Activated T-cell treated with anti-CD3 and anti-CD28 coated beads for 24 hours (primary cell): Measurements from ENCODE around the gene PGLYRP1.

ENCODE experiments used
- DNase-seq: peaks from one replicate; pipeline ENCODE4 v3.0.0-alpha.2; 2020; ENCODE audit warnings: low read depth

PGLYRP1 gene, protein sequence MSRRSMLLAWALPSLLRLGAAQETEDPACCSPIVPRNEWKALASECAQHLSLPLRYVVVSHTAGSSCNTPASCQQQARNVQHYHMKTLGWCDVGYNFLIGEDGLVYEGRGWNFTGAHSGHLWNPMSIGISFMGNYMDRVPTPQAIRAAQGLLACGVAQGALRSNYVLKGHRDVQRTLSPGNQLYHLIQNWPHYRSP

DNA sequence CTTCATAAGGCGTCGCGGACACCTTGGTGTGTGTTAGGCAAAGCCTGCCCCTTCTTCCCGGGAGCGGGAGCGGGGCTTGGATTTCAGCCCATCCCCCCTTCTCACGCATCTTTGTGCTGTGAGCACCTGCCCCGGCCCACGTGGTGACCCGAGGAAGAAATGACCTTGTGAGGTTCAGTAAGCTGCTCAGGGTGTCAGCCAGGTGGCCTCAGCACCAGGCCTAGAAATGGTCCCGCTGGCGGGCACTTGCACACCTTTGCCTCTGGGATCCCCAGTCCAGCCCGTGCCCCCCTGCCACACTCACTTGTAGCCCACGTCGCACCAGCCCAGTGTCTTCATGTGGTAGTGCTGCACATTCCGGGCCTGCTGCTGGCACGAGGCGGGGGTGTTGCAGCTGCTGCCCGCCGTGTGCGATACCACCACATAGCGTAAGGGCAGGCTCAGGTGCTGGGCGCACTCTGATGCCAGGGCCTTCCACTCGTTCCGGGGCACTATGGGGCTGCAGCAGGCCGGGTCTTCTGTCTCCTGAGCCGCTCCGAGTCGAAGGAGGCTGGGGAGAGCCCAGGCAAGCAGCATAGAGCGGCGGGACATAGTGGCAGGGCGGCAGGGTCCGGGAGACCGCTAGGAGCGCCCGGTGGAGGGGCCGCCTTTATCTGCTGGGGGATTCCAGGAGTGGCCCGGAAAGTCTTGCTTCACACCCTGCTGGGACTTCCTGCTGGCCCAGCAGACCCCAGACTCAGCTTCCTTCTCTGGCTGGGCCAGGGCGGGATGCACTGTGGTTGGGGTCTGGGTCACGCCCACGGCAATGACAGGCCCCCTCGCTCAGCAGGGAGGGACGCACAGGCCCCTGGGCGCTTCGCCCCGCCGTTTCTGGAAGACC lies at the start of gene PGLYRP1:
Gene PGLYRP1 (minus strand): TSS at position 623 of the 880 bp plus-strand sequence. CDS start 32 bp downstream, at position 591.
- no peak for DNase-seq

DNA sequence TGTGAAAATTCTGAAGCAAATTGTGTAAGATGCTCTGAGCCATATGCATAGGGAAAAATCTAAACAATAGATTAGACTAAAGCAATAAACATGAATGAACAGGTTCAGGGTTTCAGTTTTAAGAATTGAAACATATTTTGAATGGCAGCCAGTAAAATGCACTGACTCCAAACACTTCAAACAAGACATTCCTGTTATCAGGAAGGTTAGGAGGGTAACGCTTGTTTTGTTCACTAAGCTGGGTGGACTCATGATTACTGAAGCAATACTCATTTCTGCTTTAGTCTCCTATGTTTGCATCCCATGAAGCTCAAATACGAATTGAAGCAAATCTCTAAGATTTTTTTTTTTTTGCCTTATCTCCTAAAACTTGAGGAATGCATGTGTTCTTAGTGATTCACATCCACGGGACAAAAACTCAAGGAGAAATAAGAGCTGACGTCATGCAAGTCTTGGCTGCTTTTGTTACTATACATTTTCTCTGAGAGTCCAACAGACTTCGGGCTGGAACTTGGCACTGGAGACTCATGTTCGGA lies 47.0 kb upstream of the PGLYRP1 start:
- DNase-seq: no peak

DNA sequence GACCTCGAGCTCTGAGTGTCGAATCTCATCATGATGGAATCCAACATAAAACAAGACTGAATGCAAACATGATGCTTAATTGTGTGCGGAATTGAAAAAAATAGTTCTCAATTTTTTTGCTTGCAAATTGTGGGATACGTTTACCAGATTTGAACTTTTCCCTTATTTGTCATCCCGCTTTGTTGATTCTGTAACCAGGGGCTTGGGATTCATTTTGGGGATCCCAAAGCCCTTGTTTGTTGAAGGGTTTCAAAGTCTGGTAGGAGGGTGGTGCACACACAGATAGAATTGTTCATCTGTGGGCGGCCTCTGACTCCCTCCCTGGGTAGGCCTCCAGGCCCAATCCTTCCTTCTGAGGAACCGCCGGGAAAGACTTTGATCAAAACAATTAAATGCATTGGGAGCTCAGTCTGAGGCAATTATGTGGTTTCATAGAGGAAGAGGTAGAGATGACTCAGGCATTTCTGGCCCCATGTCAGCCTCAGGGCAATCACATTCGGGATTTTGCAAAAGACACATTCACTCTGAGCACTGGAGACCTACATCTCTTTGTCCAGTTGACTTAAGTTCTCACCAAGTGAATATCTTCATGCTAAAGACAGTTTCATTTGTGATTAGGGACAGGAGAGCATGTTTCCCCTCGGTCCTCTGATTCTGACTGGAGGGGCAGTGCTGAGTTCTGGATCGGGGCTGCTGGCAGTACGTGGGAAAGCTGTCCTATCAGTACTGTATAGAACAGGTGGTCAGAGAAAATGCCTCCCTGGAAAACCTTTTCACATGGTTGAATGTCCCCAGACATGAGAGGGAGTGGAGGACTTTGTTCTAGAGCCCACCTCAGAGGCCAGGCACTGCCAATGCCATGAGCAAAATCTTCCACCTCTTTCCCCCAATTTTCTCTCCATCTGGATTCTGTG lies 45.7 kb upstream of the PGLYRP1 start:
- DNase-seq: no peak

DNA sequence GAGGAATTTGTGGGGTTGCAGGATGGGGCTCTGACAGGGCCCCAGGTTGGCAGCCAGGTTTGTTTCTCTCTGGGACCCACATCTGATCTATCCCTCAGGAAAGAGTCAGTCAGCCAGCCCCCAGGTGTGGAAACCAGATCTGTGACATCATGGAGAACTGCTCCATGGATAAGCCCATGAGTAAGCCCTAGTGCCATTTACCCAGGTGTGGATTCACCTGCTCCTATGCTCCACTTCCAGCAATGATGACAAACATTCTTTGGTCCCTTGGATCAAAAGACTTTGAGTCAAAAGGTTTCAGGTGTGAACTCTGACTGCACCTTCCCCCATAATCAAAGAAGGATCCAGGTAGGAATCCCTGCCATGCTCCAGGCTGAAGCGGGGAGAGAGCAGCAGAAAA lies 44.8 kb upstream of the PGLYRP1 start:
- no peak for DNase-seq

DNA sequence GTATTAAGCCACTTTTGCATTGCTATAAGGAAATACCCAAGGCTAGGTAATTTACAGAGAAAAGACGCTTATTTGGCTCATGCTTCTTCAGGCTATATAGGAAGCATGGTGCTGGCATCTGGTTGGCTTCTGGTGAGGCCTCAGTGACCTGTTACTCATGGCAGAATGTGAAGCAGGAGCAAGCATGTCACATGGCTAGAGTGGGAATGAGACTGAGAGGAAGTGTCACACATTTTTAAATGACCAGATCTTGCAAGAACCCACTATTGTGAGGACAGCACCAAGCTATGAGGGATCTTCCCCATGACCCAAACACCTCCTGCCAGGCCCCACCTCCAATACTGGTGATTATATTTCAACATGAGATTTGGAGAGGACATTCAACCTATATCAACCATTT lies 43.6 kb upstream of the PGLYRP1 start:
- DNase-seq: no peak

DNA sequence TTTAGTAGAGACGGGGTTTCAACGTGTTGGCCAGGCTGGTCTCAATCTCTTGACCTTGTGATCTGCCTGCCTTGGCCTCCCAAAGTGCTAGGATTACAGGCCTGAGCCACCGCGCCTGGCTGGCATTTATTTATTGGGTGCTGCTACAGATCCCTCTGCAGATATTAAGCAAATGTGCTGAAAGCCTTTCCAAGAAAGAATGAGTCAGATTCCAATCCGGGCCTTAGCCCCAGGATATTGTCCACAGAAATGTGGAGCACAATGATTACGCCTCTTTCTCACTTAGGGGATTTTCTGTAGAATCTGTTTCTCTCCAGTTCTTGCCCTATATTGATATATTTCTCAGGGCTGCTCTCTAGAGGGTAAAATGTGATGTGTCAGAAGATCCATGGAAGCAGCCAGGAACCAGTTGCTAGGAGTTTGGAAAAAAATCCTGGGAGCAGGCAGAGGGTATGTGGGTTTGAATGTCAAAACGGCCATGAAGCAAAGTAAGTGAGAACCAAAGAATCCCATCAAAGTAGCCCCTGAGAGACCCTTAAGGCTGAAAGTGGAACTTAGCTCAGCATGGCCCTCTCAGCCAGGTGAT lies 42.7 kb upstream of the PGLYRP1 start:
- DNase-seq: no peak

DNA sequence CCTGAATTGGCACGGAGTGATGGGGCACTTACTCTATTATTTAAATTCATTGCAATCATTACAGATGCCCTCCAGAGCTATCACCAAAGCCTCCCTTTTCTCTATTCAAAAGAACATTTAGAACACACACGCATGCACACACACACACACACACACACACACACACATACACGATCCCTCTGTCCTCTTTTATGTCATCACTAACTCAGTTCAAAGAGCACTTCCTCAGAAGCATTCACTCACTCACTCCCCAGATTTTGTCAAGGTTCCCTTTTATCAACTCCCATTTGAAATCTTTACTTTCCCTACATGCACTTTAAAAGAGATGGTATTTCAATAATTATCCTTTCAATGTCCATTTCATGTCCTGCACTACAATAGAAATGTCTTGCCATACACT lies 40.3 kb upstream of the PGLYRP1 start:
- DNase-seq: no peak

DNA sequence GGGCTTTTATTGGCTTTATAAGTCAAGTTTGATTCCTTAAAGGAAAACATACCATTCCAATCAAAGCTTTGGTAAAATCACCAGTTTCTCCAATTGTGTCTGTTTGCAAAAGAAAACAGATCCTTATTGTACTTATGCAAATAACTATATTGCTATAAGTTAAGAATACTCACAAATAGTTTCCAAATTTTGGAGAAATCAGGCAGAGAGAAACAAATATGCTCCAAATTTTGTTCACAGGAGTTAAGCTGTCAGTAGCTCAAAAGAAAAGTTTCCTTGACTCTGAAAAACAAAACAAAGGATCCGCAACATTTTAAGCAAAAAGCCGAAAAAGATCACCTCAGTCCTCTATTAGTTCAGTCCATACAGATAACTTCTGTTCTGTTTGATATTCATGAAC lies 37.2 kb upstream of the PGLYRP1 start:
- DNase-seq: no peak

DNA sequence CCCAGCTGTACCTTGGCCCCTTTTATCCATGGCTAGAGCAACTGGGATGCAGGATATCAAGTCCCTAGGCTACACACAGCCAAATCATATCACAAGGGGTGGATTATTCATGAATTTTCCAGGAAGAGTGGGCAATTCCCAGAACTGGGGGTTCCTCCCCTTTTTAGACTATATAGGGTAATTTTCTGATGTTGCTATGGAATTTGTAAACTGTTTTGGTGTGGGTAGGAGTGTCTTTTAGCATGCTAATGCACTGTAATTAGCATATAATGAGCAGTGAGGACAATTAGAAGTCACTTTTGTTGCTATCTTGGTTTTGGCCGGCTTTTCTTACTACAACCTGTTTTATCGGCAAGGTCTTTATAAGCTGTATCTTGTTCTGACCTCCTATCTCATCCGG lies 35.9 kb upstream of the PGLYRP1 start:
- DNase-seq: no peak

DNA sequence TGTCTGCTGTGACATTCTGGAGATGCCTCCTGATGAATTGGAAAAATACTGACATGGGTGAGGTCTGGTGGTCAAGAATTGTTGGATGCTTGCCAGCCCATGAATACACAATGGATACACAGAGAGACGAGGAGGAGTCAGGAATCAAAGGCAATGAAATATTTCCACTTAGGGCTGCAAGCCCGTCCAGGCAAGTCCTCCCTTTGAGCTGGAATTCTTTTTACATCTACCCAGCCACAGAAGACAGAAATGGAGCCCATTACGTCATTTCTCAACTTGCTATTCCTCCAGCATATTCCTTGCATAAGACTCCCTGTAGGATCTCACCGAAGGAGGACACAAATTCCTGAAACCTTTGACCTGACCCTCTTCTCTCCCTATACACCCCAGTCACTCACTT lies 33.7 kb upstream of the PGLYRP1 start:
- DNase-seq: no peak

DNA sequence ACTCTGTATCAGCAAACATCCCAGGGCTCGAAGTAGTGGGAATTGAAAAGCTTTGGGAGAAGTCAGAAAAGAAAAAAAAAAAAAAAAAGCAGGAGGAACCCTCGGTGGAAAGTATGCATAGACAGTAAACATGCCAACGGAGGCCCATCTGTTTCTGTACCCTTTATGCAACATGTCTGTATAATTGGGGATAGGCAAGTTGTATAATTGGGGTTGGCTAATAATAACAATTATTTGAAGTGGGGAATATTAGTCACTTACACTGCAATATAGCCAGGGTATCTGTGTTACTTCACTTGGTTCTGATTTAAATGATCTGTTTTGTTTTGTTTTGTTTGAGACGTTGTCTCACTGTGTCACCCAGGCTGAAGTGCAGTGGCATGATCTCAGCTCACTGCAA lies 30.0 kb upstream of the PGLYRP1 start:
- no peak for DNase-seq

DNA sequence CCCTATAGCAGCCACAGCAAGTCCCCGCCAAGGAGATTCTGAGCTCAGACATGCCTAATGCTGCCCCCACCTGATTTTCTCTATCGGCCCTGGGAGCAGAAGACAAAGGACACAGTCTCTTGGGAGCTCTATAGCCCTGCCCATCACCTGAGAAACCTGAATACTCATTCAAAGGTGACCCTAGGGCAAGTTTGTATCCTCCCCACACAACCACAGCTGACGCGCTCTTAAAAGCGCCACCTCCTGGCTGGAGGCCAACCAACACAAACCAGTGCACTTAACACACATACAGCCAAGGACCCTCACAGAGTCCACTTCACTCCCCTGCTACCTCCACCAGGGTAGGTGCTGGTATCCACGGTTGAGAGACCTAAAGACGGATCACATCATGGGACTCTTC lies 26.7 kb upstream of the PGLYRP1 start:
- no peak for DNase-seq

DNA sequence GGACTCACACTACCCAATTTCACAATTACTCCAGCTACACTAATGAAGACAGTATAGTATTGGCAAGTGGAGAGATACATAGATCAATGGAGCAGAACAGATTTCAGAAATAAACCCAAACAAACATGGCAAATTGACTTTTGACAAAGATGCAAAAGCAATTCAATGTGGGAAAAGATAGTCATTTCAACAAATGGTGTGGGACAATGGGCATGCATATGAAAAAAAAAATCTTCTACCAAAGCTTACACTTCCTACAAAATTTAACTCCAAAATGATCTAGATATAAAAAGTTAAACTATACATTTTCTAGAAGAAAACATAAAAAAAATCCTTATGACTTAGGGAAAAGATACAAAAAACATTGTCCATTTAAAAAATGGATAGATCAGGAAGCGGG lies 20.7 kb upstream of the PGLYRP1 start:
- DNase-seq: no peak

DNA sequence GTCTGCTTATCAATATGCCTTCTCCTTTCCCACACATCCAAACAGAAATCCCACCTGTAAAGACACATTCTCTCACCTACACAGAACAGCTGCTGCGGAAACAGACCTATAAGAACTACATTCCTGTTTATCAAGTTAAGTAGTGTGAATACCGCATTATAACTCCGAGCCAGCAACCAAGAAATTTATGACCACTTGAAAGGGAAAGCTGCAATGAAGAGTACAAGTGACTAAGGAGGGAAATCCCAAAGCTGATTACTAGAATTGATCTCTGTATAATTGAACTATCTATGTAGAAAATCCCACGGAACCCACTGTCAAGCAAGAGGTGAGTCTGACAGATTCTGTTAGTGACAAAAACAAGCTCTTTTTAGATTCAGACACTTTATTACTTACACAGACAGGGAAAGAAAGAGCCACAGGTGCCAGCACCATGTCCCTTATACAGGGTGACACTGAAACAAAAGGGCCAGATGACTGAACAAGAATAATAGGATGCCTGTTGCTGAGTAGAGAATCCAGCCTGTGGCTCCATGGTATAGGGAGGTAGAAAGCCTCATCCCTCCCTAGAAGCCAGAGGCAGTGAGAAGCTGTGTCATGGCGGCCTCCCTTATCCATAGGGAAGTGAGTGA lies 19.5 kb upstream of the PGLYRP1 start:
- no peak for DNase-seq

DNA sequence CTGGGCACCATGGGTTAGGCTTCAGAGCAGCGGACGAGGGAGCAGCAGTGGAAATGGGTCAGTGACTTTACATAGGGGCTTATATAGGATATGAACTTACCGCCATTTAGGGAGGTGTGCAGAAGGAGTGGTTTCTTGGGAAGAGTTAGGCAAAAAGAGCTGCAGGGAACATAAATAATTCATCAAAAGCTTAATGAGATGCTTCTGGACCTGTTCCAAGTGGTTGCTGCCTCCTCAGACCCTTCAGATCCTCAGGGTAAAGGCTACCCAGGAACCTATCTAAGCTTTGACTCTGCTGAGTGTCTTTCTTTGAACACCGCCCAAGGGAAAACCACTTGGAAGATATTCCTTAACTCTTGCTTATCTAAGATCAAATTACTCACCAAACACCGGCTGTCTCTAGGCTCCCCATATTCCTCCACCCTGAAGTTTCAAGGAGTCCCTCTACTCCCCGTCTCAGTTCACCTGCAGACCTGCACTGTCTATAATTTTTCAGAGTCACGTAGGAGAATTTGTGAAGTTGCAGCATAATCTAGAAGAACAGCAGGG lies 18.2 kb upstream of the PGLYRP1 start, which contains the start of gene IGFL4:
Gene IGFL4 (minus strand): TSS at position 51 of the 549 bp plus-strand sequence. CDS start 40 bp downstream, at position 11.
- no peak for DNase-seq

DNA sequence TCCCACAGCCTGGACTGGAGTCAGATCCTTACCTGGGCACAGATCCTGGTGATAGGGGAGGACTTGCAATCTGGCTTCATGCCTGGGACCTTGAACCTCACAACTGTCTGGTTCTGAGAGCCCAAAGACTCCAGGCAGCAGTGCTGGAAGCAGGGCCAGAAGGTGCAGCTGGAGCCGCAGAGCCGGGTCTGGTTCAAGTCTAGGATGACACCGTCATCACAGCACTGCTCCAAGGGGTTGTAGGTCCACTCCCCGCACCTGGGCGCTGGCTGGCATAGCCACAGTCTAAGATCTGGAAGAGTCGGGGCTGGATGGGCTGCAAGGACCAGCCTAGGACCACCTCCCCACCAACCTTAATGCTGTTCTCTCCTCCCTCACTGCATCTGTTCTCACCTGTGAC lies 17.3 kb upstream of the PGLYRP1 start:
- no peak for DNase-seq

DNA sequence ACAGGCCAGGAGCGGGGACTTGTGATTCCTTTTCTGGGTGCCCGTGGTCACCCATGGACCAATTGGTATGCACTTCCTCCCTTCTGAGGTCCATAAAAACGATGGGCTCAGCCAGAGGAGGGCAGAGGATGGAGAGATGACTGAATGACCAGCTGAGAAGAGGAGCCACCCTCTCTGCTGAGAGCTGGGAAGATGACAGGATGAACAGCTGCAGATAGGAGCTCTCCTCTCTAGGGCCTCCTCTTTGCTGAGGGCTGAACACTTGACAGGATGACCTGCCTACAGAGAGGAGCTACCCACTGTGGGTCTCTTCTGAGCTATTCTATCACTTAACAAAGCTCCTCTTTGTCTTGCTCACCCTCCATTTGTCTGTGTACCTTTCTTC lies 13.9 kb upstream of the PGLYRP1 start:
- no peak for DNase-seq

DNA sequence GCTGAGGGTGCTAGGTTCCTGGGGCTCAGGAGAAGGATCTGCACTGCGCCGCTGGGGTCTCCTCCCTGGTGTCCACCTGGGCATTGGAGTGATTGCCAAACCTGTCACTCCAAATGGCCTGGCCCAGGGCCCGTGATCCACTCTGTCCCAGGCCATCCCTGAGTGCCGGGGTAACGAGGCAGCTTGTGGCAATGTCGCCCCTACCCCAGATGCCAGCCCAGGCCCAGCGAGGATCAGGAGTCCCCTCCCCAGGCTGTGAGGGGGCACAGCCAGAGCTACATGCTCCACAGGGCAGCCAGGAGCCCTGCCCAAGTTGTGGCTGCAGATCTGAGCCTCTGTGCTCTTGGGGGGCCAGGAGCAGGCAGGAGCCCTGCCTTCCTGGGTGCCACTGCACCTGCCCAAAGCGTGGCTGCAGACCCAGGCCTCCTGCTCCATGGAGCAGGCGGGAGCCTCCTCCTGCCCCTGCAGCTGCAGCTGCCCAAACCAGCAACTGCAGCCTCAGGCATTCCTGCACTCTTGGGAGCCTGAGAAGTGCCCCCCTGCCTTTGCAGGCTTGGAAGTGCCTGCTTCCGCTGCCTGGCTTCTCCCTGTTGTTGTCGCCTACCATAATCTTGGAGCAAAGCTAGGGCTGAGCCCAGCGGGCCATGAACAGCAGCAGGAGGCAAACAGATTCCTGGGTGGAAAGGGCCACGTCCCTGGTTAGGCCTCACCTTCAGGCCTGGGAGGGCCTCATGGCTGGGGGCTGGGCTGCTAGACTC lies 13.3 kb upstream of the PGLYRP1 start:
- no peak for DNase-seq

DNA sequence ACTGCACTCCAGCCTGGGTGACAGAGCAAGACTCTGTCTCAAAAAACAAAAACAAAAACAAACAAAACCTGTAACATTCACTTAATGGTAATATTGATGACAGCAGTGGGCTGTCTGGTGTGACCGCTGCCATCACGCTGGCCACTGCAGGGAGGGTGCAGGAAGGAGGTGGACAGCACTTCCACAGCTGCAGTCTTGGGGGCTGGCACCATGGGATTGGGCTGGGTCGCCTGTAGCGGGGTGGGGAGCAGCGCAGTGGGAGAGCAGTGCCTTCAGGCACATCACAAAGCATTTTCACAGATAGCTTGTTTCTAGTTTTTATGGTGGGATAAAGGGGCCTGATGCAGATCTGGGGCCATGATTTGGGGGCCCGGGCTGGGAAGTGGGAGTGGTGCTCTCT lies 12.7 kb upstream of the PGLYRP1 start:
- no peak for DNase-seq

DNA sequence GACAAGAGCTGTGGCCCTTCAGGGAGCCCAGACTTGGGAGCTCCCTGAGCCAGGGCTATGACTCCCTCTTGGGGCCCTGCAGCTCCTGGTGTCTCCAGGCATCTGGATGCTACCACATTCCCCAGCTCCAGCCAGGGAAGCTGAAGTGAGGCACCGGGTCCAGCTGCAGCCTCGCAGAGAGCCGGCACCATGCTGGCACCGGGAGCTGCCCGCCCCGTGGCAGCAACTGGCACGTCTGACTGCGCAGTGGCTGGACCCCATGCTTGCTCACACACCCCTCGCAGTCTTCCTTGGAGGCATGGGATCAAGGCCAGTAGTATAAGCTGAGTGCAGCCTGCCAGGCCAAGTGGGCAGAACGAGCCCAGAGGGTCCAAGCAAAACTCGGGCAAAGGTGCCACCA lies 10.5 kb upstream of the PGLYRP1 start:
- no peak for DNase-seq
